Right atrium auricular region (tissue), 2 donors: ENCODE measurements around the gene PLEKHS1. TPM values are rescaled to one million over a fixed set of nuclear protein-coding genes. Genes with fewer than 3 reads are reported as not detected.

Experiments used
- DNase-seq: peaks from one replicate; pipeline ENCODE4 v3.0.0-alpha.2; 2019; ENCODE audit warnings: low spot score
- H3K27ac ChIP-seq, 2 donors: fragments of 200-600 bp; sonication (generic); 1 replicate in 1 of 2; 2 replicates in 1 of 2; pipeline ENCODE4 v1.5.1; 2016 to 2019
- H3K27me3 ChIP-seq, 2 donors: fragments of 200-600 bp; sonication (generic); one replicate each; pipeline versions ENCODE4 v1.5.1 to v1.6.0; 2017 to 2019
- H3K36me3 ChIP-seq: fragments of 200-600 bp; sonication (generic); one replicate; pipeline ENCODE4 v1.5.1; 2016
- H3K4me1 ChIP-seq, 2 donors: fragments of 200-600 bp; sonication (generic); one replicate each; pipeline versions ENCODE4 v1.5.1 to v1.6.0; 2017 to 2019
- H3K4me3 ChIP-seq, 2 donors: fragments of 200-600 bp; sonication (generic); 1 replicate in 1 of 2; 2 replicates in 1 of 2; pipeline ENCODE4 v1.5.1; 2017 to 2019; ENCODE audit warnings: mild to moderate bottlenecking in 1 of 2, moderate library complexity in 1 of 2
- H3K9me3 ChIP-seq, 2 donors: fragments of 200-600 bp; sonication (generic); one replicate each; pipeline ENCODE4 v1.5.1; 2019
- CTCF ChIP-seq, 2 donors: fragments of 200-600 bp; sonication (generic); IDR thresholded peaks; one replicate each; pipeline ENCODE4 v1.5.1; 2019; ENCODE audit warnings: antibody characterized with exemption in 2 of 2
- total RNA-seq, 2 donors: library from RNA; depleted of rRNA; stranded (reverse); fragments of >200 nt; gene quantifications; one replicate each; pipeline ENCODE4 v1.1.0, GENCODE V29; 2016

Gene PLEKHS1
- total RNA-seq, 2 donors from 2014 or later = not detected

- H3K36me3 ChIP-seq = no peaks in the 10 kb centered on the region
- no peak overlapping the region for H3K4me3 ChIP-seq
- TF ChIP-seq CTCF (IDR thresholded peaks at IDR 0.05) = no peak
- no peaks in the 10 kb centered on the region for H3K27me3 ChIP-seq
- no peak overlapping the region for H3K27ac ChIP-seq
- no peaks in the 10 kb centered on the region for H3K9me3 ChIP-seq
- peaks cover 0 to 37% of the 10 kb centered on the region in 2 donors for H3K4me1 ChIP-seq
- DNase-seq = no peak
Measured at GRCh38 chr10:113709221-113709838, 42.2 kb upstream of the PLEKHS1 start.

GRCh38 chr10:113711142-113711541 is 40.3 kb upstream of the PLEKHS1 start:
- Histone ChIP-seq H3K4me1 (peaks cover 0 to 29% of the 10 kb centered on the region in 2 donors), H3K36me3 (no peaks in the 10 kb centered on the region), H3K27ac (no peak overlapping the region), H3K27me3 (no peaks in the 10 kb centered on the region), H3K4me3 (no peak overlapping the region), H3K9me3 (no peaks in the 10 kb centered on the region)
- DNase-seq = no peak
- no peak for TF ChIP-seq CTCF (IDR thresholded peaks at IDR 0.05)

GRCh38 chr10:113712024-113712423 is 39.5 kb upstream of the PLEKHS1 start:
- H3K4me1 ChIP-seq = peaks cover 0 to 20% of the 10 kb centered on the region in 2 donors
- no peaks in the 10 kb centered on the region for H3K27me3 ChIP-seq
- H3K4me3 ChIP-seq = no peak overlapping the region
- DNase-seq = no peak
- H3K36me3 ChIP-seq = peaks cover under 1% of the 10 kb centered on the region
- H3K9me3 ChIP-seq = no peaks in the 10 kb centered on the region
- H3K27ac ChIP-seq = no peak overlapping the region
- TF ChIP-seq CTCF (IDR thresholded peaks at IDR 0.05) = no peak

GRCh38 chr10:113712755-113713639 is 38.5 kb upstream of the PLEKHS1 start:
- Histone ChIP-seq H3K4me1 (peaks cover 0 to 17% of the 10 kb centered on the region in 2 donors), H3K4me3 (no peak overlapping the region), H3K27me3 (no peaks in the 10 kb centered on the region), H3K36me3 (peaks cover 9% of the 10 kb centered on the region), H3K9me3 (no peaks in the 10 kb centered on the region), H3K27ac (no peak overlapping the region)
- TF ChIP-seq CTCF (IDR thresholded peaks at IDR 0.05) = no peak
- no peak for DNase-seq

- H3K27me3 ChIP-seq = no peaks in the 10 kb centered on the region
- H3K9me3 ChIP-seq = no peaks in the 10 kb centered on the region
- H3K27ac ChIP-seq = no peak overlapping the region
- no peak for TF ChIP-seq CTCF (IDR thresholded peaks at IDR 0.05)
- DNase-seq = no peak
- no peak overlapping the region for H3K4me3 ChIP-seq
- peaks cover 0 to 17% of the 10 kb centered on the region in 2 donors for H3K4me1 ChIP-seq
- peaks cover 9% of the 10 kb centered on the region for H3K36me3 ChIP-seq
Measured at GRCh38 chr10:113713640-113713982, 37.9 kb upstream of the PLEKHS1 start.
